Right ventricle myocardium superior (tissue), 1 donor: Measurements from ENCODE around the gene ERMARD. TPM values are rescaled to one million over a fixed set of nuclear protein-coding genes. Genes with fewer than 3 reads are reported as not detected.

Experiments
- ATAC-seq: fragments of 200-7000 bp; cut with Tn5 transposase; one replicate; pipeline ENCODE4 v1.9.1; 2020; ENCODE audit warnings: mild to moderate bottlenecking; ENCODE audit not compliant: poor library complexity
- DNase-seq: peaks from one replicate; pipeline ENCODE4 v3.0.0-alpha.2; 2020
- intact Hi-C: fragments of 100-400 bp; cut with DNase I; formaldehyde crosslinking; loops from one replicate; pipeline ENCODE4 v1.11.2; 2022
- long read RNA-seq: library from polyadenylated mRNA; unstranded; transcript quantifications from one replicate; pipeline ENCODE4 v2.0.0, GENCODE V29; 2021
- total RNA-seq: library from RNA; stranded (reverse); fragmentation: NEBNext Ultra II Directional; extraction: Animal tissue kit (Norgen Biotek cat#: 25700); gene quantifications from one replicate; pipeline ENCODE4 v1.2.1, GENCODE V29; 2021
- donor health status: DM: no; HTN: yes; CAD: no; lungs with severe emphysema.

ERMARD gene
- 6.9 TPM for total RNA-seq
- long read RNA-seq, partial matches to known transcripts = 4 of 16 reads
- long read RNA-seq, other reads (novel, unspliced or antisense) = 10 of 16 reads

DNA sequence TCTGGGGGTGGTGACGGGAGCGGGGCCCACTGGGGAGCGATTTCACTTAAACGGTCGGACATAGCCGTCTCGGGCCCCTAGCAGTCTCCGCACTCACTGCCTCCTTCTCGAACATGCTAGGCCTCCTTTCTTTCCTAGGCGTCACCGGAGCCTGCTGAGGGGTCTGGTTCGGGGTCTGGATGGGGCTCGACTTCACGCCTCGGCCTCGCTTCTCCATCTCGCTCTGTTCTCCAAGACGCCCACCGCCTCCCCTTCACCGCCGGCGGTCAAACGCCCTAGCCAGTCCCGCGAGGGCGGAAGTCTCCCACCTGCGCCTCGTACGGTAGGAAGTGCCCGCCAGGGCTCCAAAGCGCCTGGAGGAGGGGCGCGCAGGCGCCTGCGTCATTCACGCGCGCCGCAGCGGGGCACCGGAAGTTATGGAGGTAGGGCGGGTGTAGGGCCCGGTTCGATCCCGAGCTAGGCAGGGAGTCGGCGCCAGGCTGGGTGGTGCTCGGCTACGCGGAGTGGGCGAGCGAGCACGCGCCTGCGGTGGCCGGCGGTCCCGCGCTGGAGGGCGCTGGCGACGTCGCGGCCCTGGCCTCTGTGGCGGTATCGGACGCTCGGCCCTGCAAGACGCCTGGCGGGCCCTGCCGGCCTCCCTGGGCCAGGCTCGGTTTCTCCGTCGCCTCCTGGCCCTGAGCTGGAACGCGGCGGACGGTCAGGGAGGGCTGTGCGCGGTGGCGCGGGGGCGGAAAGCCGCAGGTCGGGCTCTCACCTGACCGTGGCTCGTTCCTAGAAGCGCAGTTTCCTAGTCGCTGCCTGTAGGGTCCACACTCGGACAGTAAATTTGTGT, at the start of gene ERMARD, which contains the start of gene DYNLT2:
Gene ERMARD (plus strand): TSS at position 381 of the 832 bp plus-strand sequence. CDS start 36 bp downstream, at position 417.
Gene DYNLT2 (minus strand): TSS at position 331 of the 832 bp plus-strand sequence. CDS start 114 bp downstream, at position 217.
- intact Hi-C loops = loop anchor here (10.0 kb wide), 1 partner anchor 803 kb away; the partner anchor contains the start of genes PSMB1 and TBP
- ATAC-seq (peak; percentile 100), DNase-seq (peak; percentile 96)

DNA sequence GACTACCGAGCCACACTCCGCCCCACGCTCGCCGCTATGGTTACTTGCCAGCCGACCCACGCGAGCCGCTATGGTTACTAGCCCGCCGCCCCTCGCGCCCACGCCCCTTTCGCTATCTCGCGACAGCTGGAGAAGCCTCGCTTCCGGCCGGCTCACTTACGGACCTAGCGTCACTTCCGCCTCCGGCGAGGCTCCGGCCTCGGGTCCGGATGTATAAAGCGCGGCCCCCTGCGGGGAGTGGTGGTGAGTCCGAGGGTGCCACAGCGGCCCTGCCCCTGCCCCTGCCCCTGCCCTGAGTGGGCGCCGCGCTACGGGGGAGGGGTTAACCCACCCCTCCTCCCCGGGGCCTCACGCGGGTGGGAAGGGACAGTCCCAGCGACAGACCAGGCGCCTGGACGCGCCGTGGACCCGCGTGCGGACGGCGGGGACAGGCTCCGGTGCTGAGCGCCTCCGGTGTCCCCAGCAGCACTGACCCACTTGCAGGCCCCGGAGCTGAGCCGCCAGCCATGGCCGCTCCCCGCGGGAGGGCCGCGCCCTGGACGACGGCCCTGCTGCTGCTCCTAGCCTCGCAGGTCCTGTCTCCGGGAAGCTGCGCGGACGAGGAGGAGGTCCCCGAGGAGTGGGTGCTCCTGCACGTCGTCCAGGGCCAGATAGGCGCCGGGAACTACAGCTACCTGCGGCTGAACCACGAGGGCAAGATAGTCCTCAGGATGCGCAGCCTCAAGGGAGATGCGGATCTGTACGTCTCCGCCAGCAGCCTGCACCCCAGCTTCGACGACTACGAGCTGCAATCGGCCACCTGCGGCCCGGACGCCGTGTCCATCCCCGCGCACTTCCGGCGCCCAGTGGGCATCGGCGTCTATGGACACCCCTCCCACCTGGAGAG, 49.2 kb upstream of the ERMARD start, which contains the start of the genes C6orf120 and WDR27:
Gene C6orf120 (plus strand): TSS at position 173 of the 886 bp plus-strand sequence. CDS start 334 bp downstream, at position 507.
Gene WDR27 (minus strand): TSS at position 76 of the 886 bp plus-strand sequence. CDS start 13,024 bp downstream, outside the sequence.
- intact Hi-C loops = no loop called here
- ATAC-seq (peak; percentile 99), DNase-seq (peak; percentile 98)

DNA sequence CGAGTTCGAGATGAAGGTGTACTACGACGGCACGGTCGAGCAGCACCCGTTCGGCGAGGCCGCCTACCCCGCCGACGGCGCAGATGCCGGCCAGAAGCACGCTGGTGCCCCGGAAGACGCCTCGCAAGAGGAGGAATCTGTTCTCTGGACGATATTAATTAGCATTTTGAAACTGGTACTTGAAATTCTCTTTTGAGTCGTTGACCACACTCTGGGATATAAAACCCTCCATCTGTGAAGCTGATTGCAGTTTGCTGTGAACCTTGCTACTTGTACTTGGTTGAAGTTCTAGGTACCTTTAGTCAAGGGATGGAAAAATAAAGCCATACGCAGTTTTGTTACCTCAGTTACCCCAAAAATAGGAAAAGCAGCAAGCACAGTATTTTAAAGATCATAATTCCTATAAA, 48.6 kb upstream of the ERMARD start:
- intact Hi-C loops = no loop called here
- ATAC-seq (no peak), DNase-seq (no peak)

DNA sequence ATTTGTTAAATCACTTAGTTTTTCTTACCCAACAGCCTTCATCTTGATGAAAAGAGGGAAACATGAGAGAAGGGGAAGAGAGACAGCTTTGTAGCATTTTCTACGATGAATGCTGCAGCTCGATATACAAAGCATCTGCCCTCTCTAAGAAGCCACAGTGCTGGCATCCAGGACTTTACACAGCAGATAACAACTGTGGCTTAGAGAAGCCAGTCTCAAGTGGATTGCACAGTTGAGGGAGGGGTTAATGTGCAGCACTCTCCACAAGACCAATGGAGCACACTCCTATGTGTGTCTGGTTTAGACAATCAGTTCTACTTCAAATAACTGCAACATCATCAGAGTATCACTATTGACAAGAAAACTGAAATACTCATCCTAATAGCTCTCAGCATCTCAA, 43.6 kb upstream of the ERMARD start:
- ATAC-seq = no peak

DNA sequence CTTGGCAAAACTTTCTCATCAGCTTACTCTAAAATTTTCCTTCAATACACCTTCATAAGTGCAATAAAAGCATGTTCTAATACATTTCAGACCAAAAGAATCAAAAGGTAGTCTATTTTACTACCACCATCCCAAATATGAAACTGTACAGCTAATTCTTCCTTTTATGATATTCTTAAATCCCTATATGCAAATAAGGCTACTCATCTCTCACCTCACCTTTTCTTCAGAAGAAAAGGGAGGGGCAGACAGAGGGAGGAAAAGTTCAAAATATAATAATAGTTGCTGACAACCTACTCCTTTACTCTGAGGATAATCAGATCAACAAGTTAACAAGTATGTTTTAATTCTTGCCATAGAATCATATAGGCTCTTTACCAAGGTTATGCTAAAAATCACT, 42.1 kb upstream of the ERMARD start:
- intact Hi-C loops = no loop called here
- DNase-seq = no peak

More for the DNA sequence above, 43.6 kb upstream of the ERMARD start:
- intact Hi-C loops = no loop called here
- no peak for DNase-seq

DNA sequence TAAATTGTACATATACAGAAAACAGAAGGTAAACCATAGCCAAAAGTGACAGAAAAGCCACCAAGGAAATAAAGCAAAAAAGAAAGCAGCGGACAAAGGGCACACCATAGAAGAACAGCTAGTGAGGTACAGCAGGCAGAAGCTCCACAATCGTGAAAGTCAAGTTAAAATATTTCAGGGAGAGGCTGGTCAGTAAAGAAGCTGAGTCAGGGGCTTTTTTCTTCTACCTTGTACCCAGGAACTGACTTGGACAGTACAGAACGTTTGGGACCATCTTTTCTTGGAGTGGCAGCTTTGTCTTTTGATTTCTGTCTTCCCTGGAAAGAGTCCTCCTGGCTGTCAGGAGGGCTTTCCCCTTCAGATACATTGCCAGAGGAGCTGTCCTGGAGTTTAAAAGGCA, 41.4 kb upstream of the ERMARD start:
- intact Hi-C loops = no loop called here
- no peak for DNase-seq
- ATAC-seq = no peak

More for the DNA sequence above, 42.1 kb upstream of the ERMARD start:
- no peak for ATAC-seq

DNA sequence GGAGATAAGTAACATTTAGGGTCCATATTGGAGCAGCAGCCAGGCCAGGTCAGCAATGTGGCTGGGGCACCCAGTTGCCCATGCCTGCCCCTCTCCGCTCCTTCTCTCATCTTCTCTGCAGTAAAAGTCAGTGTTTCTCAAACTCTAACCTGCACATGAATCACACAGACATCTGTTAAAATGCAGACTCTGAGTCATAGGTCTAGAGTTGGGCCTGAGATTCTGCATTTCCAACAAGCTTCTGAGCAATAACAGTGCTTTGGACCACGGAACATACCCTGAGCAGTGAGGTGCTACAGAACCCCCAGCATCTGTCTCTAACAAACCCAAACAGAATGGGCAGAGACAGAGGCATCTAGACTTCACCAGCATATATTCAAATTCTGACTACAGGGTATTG, 37.2 kb upstream of the ERMARD start:
- DNase-seq = no peak
- no peak for ATAC-seq
- intact Hi-C loops = no loop called here

DNA sequence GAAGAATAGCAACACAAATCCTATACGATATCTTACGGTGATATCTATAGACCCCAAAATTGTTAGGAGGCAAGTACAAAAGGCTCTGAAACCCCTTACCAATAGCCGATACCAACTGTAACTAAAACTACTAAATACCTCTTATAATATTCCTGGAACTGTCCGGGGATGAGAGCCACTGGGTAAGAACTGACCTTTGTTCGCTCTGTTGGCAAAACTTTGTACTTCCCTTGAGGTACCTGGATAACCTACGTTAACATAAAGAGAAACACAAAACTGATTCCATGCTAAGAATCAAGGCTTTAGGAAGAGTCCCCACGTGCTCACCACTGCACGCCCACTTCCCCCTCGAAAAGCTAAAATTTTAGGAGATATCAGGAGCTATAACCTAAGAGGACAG, 36.8 kb upstream of the ERMARD start:
- DNase-seq (no peak), ATAC-seq (no peak)
- intact Hi-C loops = no loop called here

DNA sequence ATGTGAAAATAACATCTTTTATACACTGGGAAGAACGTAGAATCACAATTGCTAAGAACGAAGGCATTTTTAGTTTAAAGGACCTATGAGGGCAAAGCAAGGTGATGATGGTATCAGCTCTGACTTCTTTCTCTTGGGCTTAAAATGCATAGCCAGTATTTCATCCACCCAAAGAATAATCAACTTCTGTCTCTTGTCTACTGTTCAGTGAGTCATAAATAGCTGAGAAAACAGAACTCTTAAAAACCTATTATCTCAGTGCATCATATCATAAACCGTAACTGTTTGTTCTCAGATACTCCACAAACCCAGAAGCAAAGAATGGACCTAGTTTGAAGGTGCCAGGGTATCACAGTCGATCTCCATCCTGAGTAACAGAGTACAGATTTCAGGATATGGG, 32.3 kb upstream of the ERMARD start:
- intact Hi-C loops = no loop called here

DNA sequence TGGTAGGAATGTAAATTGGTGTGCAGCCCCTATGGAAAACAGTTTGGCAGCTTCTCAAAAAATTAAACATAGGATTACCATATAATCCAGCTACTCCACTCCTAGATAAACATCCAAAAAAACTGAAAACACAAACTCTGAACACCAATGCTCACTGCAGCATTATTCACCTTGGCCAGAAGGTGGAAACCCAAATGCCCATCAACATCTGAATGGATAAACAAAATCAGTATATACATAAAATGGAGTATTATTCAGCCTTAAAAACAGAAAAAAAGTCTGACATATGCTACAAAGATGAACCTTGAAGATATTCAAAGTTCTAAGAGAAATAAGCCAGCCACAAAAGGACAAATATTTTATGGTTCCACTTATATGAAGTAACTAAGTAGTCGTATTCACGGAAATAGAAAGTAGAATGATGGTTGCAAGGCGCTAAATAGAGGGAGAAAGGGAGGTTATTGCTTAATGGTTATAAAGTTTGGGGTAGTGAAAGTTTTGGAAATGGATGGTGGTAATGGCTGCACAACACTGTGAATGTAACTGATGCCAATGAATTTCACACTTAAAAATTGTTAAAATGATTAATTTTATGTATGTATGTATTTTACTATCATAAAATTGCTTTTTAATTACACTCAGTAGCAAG, 31.1 kb upstream of the ERMARD start:
- ATAC-seq = no peak
- DNase-seq = no peak
- intact Hi-C loops = no loop called here

More for the DNA sequence above, 32.3 kb upstream of the ERMARD start:
- no peak for DNase-seq
- no peak for ATAC-seq

DNA sequence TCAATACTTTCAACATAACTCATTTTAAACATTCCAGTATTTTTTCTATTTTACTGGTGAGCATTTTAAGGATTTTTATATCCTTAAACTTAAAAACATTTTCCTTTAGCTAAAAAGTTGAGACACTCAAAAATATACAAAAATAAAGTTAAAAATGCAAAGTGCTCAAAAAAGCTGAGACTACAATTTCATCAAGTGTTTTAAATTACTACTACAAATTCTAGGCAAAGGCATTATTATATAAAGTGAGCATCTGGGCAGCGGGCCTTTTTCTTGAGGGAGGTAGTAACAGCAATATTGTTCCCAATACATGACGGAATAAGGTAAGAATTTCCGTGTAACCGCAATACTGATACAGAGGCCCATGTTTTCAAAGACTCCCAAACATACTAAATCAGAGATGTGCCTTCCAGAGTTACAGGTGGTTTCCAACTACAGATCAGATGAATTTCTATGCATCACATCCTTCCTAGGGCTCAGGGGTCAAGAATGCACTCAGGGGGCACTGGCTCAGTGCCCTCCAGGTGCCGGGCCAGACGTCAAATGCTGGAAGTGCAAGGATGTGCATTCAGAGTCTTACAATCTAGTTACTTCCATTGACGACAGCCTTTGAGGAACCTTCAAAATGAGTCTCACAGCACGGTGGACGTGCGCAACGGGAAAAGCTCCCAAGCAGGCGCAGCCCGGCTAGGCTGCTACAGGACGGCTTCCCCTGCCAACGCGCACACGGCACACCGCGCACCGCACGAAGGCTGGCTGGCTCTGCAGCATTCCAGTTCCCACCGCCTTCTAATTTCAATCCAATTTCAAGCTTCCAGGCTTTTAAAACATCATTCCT, 28.8 kb upstream of the ERMARD start:
- DNase-seq = peak; percentile 66
- intact Hi-C loops = no loop called here

DNA sequence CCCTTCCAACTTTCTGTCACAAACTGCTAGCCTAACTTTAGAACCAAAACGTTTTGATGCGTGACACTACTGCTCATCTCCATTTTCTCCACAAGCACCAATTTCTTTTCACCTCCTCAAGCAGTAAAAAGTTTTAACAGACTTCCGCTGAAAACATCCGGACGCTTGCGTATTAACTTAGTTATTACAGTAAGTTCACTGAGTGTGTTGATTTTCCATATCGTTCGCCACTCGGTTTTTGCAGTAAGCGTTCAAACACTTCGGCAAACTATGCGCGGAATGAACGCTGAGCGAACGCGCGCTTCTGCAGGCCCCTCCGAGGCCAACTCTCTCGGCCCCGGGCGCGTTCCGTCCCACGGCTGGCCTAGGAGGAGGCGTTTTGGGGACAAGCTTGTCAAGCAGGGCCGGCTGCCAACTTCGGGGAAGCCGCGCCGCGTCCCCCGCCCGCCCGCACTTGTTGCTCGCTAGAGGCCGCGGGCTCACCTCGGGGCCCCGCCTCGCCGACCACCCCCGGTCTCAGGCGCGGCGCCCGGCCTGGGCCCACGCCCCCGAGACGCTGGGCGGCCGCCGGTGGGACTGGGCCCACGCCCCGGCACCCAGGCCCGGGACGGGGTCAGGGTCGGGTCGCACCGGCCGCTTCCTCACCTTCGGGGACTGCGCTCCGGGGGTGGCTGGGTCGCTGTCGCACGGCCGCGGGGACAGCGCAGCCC, 28.1 kb upstream of the ERMARD start:
- intact Hi-C loops = no loop called here
- ATAC-seq (peak; percentile 86), DNase-seq (peak; percentile 89)

More for the DNA sequence above, 28.8 kb upstream of the ERMARD start:
- ATAC-seq = peak; percentile 71

DNA sequence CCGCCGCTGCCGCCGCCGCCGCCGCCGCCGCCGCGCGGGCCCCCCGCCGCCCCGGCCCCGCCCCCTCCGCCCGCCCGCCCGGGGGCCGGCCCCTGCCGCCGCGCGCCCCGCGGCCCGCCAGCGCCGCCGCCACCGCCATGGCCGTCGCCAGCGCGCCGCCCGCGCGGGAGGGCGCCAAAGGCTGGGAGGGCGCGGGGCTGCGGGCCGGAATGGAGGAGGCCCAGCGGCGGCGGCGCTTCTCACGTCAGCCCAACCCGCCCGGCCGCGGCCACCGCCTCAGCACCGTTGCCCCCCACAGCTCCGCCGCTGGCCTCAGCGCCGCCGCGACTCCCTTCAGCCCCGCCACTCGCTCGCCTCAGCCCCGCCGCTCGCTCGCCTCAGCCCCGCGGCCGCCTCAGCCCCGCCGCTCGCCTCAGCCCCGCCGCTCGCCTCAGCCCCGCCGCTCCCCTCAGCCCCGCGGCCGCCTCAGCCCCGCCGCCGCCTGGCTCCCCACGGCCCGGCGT, 27.4 kb upstream of the ERMARD start:
- intact Hi-C loops = no loop called here
- peak; percentile 32 for ATAC-seq
- DNase-seq = peak; percentile 67

DNA sequence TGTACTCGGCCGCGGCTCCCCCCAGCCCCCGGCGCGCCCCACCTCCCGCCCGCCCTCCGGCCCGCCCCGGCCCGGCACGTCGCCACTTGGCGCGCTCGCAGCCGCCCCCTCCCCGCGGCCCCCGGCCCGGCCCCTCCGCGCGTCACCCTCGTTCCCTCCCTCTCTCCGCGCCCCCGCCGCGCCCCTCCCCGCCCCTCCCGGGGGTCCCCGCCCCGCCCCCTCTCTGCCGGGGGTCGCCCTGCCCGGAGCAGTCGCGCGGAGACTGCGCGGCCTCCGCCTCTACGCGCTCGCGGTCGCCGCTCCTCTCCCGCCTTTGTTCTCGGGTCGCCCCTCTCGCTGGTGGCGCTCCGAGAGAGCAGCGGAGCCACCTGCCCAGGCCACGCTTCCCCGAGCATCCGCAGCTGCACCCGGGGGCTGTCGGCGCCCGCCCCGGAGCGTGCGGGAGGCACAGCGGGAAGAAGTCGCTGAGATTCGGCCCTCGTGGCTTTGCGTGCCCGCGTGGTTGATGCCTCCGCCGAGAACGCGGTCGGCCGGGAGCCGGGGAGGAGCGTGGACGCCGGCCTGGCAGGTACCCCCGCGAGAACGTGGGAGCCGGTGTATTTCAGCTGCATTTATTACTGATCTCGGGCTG, 26.8 kb upstream of the ERMARD start, which contains the start of gene PHF10:
Gene PHF10 (minus strand): TSS at position 7 of the 631 bp plus-strand sequence. CDS start 569 bp downstream, outside the sequence.
- ATAC-seq = peak; percentile 43
- intact Hi-C loops = no loop called here
- peak; percentile 58 for DNase-seq

DNA sequence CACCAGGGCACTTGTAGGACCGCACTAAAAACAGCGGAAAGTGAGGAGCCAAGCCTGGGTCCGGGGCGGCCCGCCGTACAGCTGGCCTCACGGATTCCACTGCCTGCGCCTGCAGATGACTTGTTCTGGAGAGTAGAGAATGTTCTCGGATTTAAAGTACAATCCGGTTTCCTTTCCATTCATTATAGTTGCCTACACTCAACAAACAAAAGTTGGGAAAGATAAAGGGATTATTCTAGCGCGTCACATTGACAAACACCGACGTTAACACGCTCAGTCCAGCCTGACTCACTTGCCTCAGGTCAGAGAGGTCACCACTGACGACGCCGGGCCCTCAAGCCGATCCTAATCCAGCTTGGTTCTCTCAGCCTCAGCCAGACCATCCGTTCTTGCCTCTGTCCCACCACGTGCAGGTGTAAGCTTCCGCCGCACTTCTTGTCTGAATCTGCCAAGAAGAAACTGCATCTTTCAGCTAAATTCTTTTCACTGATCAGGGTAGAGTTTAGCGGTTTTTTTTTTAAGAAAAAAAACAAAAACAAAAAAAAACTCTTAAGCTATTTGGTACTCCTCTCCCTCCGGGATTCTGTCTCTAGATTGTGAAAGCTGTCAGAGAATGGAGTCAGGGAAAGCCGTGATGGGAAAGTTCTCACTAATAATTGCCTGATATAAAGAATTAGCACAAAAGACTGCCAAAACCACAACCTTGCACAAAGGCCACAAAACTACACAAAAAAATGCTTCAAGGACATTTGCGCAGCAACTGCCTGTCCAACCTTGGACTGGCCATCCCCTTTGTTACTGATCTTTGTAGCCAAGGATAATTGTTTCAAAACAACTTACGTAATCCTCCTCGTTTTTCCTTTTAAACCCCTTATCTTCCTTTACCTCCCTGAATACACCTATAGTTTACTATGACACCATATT, 26.0 kb upstream of the ERMARD start:
- ATAC-seq (peak; percentile 28), DNase-seq (peak; percentile 56)
- intact Hi-C loops = no loop called here
